Type B pancreatic cell (in vitro differentiated cells): ENCODE data around the gene PDF. TPM values are rescaled to one million over a fixed set of nuclear protein-coding genes. Genes with fewer than 3 reads are reported as not detected.
"Not testable (repeated sequence)": the region's sequence is repeated elsewhere in the genome, so short reads cannot be mapped to it uniquely, and the experiment has no call there.

Experiments
- DNase-seq: peaks from one replicate; pipeline ENCODE4 v3.0.0; 2021; ENCODE audit warnings: mixed read lengths; ENCODE audit not compliant: unreplicated experiment; ENCODE audit errors: extremely low spot score
- H3K27ac Mint-ChIP-seq: 2 replicates; pipeline ENCODE4 v1.8.0; 2021; ENCODE audit warnings: mild to moderate bottlenecking, mixed read lengths
- H3K27me3 Mint-ChIP-seq: 2 replicates; pipeline ENCODE4 v1.8.0; 2021; ENCODE audit warnings: mixed read lengths
- H3K36me3 Mint-ChIP-seq: 2 replicates; pipeline ENCODE4 v1.8.0; 2021; ENCODE audit warnings: mixed read lengths
- H3K4me1 Mint-ChIP-seq: one replicate; pipeline ENCODE4 v1.8.0; 2021; ENCODE audit warnings: mixed read lengths; ENCODE audit not compliant: unreplicated experiment
- H3K4me3 Mint-ChIP-seq: 2 replicates; pipeline ENCODE4 v1.8.0; 2021; ENCODE audit warnings: mild to moderate bottlenecking, mixed read lengths
- H3K9me3 Mint-ChIP-seq: 2 replicates; pipeline ENCODE4 v1.8.0; 2021; ENCODE audit warnings: mixed read lengths
- total RNA-seq: library from RNA; stranded (reverse); gene quantifications from 2 replicates; pipeline ENCODE4 v1.2.1, GENCODE V29; 2021; ENCODE audit warnings: low replicate concordance
- TF ChIP-seq, protein P1 (sequence below): fragments of 200-600 bp; sonication (generic); conservative IDR thresholded peaks from 2 replicates; pipeline ENCODE4 v1.5.0; 2021; ENCODE audit warnings: antibody characterized with exemption, mild to moderate bottlenecking

The PDF gene
- total RNA-seq, 1 donor from 2014 or later: 14.6 TPM

DNA sequence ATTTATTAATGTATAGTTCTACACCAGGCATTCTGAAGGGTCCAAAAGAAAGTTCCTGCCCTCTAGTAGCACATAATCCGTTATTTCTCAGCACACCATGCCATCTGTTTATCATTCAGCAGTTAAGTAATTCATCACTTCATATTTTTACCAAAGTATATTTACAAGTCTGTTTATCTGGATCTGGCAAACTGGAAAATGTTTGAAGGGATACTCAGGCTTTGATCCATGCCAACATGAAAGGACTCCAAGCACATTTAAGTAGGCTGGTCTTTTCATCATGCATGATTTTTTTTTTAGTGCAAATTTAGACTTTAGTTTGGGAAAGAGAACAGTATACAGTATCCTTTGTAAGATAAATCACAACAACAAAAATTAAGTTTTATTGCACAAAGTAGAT, 23.3 kb downstream of the PDF start:
- H3K27ac Mint-ChIP-seq: peak overlapping the region; percentile 21
- H3K27me3 Mint-ChIP-seq: no peaks in the 10 kb centered on the region
- H3K9me3 Mint-ChIP-seq: no peaks in the 10 kb centered on the region
- TF ChIP-seq, protein P1, sequence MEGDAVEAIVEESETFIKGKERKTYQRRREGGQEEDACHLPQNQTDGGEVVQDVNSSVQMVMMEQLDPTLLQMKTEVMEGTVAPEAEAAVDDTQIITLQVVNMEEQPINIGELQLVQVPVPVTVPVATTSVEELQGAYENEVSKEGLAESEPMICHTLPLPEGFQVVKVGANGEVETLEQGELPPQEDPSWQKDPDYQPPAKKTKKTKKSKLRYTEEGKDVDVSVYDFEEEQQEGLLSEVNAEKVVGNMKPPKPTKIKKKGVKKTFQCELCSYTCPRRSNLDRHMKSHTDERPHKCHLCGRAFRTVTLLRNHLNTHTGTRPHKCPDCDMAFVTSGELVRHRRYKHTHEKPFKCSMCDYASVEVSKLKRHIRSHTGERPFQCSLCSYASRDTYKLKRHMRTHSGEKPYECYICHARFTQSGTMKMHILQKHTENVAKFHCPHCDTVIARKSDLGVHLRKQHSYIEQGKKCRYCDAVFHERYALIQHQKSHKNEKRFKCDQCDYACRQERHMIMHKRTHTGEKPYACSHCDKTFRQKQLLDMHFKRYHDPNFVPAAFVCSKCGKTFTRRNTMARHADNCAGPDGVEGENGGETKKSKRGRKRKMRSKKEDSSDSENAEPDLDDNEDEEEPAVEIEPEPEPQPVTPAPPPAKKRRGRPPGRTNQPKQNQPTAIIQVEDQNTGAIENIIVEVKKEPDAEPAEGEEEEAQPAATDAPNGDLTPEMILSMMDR: no peak
- peaks cover 6% of the 10 kb centered on the region for H3K36me3 Mint-ChIP-seq
- H3K4me1 Mint-ChIP-seq: peaks cover 13% of the 10 kb centered on the region
- H3K4me3 Mint-ChIP-seq: no peak overlapping the region
- no peak for DNase-seq

DNA sequence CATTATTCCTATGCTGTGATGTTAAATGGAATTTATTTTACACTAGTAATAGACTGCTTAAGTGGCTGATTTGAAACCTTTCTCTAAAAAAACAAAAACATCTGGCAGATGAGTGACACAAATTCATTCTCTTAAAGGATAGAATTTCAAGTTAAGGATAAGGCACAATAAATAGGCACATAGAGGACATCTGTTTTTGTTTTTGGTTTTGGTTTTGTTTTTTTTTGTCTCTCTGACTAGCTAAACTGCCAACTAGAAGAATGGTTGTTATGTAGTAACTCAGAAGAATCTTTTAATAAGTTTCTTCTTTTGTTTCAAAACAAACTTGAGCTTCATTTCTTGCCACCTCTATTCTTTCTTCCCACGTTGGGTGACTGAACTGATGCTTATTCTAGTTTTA, 24.4 kb downstream of the PDF start:
- TF ChIP-seq, protein P1: no peak
- DNase-seq: no peak
- H3K27ac Mint-ChIP-seq: no peak overlapping the region

DNA sequence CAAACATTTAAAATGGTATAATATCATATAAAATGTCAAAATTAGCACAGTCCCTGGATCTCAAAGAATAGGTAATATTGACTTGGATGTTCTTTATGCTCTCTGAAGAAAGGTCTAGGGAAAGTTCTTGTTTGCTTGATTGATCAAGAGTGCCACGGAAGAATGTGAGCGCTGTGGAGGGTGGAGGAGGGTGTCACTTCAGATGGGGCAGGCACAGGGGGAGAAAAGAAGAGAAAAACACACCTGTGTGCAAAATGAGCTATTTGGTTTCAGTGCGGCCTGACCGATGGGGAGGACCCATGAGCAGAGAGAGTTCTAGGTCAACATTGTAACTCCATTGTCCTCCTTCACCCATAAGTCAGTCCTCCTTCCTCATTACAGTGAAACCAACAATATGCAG, 28.1 kb downstream of the PDF start:
- H3K27me3 Mint-ChIP-seq: no peaks in the 10 kb centered on the region
- TF ChIP-seq, protein P1: no peak
- no peaks in the 10 kb centered on the region for H3K9me3 Mint-ChIP-seq
- peak; percentile 13 for DNase-seq
- no peak overlapping the region for H3K27ac Mint-ChIP-seq
- peaks cover 13% of the 10 kb centered on the region for H3K36me3 Mint-ChIP-seq
- no peak overlapping the region for H3K4me3 Mint-ChIP-seq
- peaks cover 5% of the 10 kb centered on the region for H3K4me1 Mint-ChIP-seq

More for the DNA sequence above, 24.4 kb downstream of the PDF start:
- H3K4me3 Mint-ChIP-seq: no peak overlapping the region
- H3K9me3 Mint-ChIP-seq: no peaks in the 10 kb centered on the region
- peaks cover 7% of the 10 kb centered on the region for H3K36me3 Mint-ChIP-seq
- no peaks in the 10 kb centered on the region for H3K27me3 Mint-ChIP-seq
- peaks cover 11% of the 10 kb centered on the region for H3K4me1 Mint-ChIP-seq

DNA sequence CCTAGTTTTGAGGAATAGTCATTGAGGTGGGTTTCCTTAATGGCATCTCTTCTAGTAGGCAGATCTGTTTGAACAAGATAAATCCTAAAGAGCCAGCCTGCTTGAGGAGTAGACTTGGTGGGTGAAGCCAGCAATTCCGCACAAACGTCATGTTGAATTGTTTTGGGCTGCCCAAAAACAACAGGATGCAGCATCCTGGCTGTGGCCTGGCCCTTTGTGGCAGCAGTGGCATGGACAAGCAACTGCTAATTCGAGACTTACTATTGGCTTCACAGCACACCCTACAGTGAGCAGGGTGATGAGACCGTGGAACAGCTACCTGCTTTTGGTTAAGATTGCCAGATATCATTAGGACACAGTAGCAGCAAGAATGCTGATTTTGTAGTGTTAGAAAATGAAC, 28.5 kb downstream of the PDF start:
- DNase-seq: no peak
- no peaks in the 10 kb centered on the region for H3K27me3 Mint-ChIP-seq
- H3K27ac Mint-ChIP-seq: no peak overlapping the region
- TF ChIP-seq, protein P1: no peak
- H3K36me3 Mint-ChIP-seq: peaks cover 12% of the 10 kb centered on the region
- no peak overlapping the region for H3K4me3 Mint-ChIP-seq
- peaks cover 5% of the 10 kb centered on the region for H3K4me1 Mint-ChIP-seq
- H3K9me3 Mint-ChIP-seq: no peaks in the 10 kb centered on the region

DNA sequence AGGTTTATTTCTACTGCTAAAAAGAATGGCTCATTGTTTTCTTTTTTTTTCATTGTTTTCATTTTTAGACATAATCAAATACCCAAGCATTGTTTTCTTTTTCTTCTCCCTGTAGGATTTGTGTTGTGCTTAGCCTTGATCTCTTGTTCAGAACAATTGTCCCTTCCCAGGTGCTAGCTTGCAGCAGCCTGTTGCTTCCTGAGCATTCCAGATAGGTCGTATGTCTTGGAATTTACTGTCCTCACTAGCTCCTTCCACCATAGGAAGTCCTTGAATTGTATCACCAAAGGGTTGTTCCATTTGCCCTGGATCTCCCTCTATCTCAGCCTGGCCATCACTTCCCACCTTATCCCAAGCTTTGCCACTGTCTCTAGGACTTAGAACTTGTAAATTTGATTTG, 29.2 kb downstream of the PDF start:
- H3K4me1 Mint-ChIP-seq: peaks cover 5% of the 10 kb centered on the region
- H3K27ac Mint-ChIP-seq: no peak overlapping the region
- no peaks in the 10 kb centered on the region for H3K27me3 Mint-ChIP-seq
- H3K36me3 Mint-ChIP-seq: peaks cover 12% of the 10 kb centered on the region
- H3K4me3 Mint-ChIP-seq: no peak overlapping the region
- DNase-seq: no peak
- TF ChIP-seq, protein P1: no peak
- no peaks in the 10 kb centered on the region for H3K9me3 Mint-ChIP-seq

DNA sequence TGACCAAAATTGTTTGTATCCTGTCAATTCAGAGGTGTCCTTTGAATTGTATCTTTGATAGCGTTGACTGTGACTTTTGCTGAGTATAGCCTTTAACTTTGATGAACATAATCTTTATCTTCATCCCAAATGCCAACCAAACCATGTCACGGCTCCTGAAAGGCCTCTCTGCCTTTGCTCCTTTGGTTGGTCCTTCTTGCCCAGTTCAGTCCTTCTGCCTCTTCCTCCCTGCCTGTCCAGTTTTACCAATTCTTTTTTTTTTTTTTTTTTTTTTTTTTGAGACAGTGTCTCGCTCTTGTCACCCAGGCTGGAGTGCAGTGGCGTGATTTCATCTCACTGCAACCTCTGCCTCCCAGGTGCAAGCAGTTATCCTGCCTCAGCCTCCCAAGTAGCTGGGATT, 32.1 kb downstream of the PDF start:
- H3K27me3 Mint-ChIP-seq: no peaks in the 10 kb centered on the region
- TF ChIP-seq, protein P1: no peak
- no peak overlapping the region for H3K4me3 Mint-ChIP-seq
- DNase-seq: no peak
- no peaks in the 10 kb centered on the region for H3K4me1 Mint-ChIP-seq
- no peak overlapping the region for H3K27ac Mint-ChIP-seq
- H3K36me3 Mint-ChIP-seq: peaks cover 16% of the 10 kb centered on the region
- no peaks in the 10 kb centered on the region for H3K9me3 Mint-ChIP-seq

DNA sequence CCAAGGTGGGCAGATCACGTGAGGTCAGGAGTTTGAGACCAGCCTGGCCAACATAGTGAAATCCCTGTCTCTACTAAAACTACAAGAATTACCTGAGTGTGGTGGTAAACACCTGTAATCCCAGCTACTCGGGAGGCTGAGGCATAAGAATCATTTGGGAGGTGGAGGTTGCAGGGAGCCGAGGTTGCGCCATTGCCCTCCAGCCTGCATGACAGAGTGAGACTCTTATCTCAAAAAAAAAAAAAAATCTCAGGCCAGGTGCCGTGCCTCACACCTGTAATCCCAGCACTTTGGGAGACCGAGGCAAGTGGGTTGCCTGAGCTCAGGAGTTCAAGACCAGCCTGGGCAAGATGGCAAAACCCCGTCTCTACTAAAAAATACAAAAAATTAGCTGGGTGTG, 33.6 kb downstream of the PDF start:
- H3K9me3 Mint-ChIP-seq, H3K27me3 Mint-ChIP-seq, H3K27ac Mint-ChIP-seq, H3K4me1 Mint-ChIP-seq, H3K4me3 Mint-ChIP-seq, DNase-seq: not testable (repeated sequence)
- H3K36me3 Mint-ChIP-seq: peaks cover 13% of the 10 kb centered on the region
